IMR-90 (cell line): ENCODE data around the gene TXNDC15. TPM values are rescaled to one million over a fixed set of nuclear protein-coding genes. Genes with fewer than 3 reads are reported as not detected.

ENCODE experiments used
- ATAC-seq: fragments of 200-7000 bp; cut with Tn5 transposase; 2 replicates; pipeline ENCODE4 v1.9.1; 2020; ENCODE audit warnings: low read depth, mild to moderate bottlenecking, moderate library complexity
- BruUV-seq: library from RNA; stranded (reverse); fragments of 400-500 nt; replicated peaks from 2 replicates; lab custom pipeline; 2021; lab: Mats Ljungman, UMichigan
- CTCF ChIA-PET: fragments of 300-600 bp; formaldehyde crosslinking; extraction: SDS; loops from one replicate; lab custom pipeline; 2021; ENCODE audit warnings: antibody characterized with exemption; lab: Yijun Ruan, JAX
- POLR2A ChIA-PET: fragments of 300-600 bp; sonication (Branson Sonifier 250); formaldehyde crosslinking; loops from one replicate; lab custom pipeline; 2022; ENCODE audit warnings: antibody characterized with exemption; ENCODE audit not compliant: unreplicated experiment; lab: Charles Lee
- DNase-seq: peaks from one replicate; pipeline ENCODE4 v3.0.0; 2013
- H2AFZ ChIP-seq: replicated peaks from 2 replicates; pipeline ENCODE3; 2013; ENCODE audit warnings: low read length, mild to moderate bottlenecking; ENCODE audit not compliant: poor library complexity
- H2AK5ac ChIP-seq: 2 replicates; pipeline ENCODE4 v1.6.1; 2013; ENCODE audit warnings: low read depth, low read length, inconsistent platforms
- H2AK9ac ChIP-seq: replicated peaks from 2 replicates; pipeline ENCODE3; 2013; ENCODE audit warnings: mild to moderate bottlenecking, low read depth, low read length, moderate library complexity; ENCODE audit not compliant: poor library complexity
- H2BK120ac ChIP-seq: 2 replicates; pipeline ENCODE4 v1.6.1; 2013; ENCODE audit warnings: low read depth, low read length, inconsistent platforms
- H2BK15ac ChIP-seq: 3 replicates; pipeline ENCODE4 v1.6.1; 2013; ENCODE audit warnings: low read depth, low read length, inconsistent platforms
- H2BK20ac ChIP-seq: 2 replicates; pipeline ENCODE4 v1.6.1; 2013; ENCODE audit warnings: low read depth, mild to moderate bottlenecking, inconsistent platforms, low read length, moderate library complexity
- H2BK5ac ChIP-seq: 2 replicates; pipeline ENCODE4 v1.6.1; 2013; ENCODE audit warnings: mild to moderate bottlenecking, low read depth, low read length, inconsistent platforms; ENCODE audit not compliant: poor library complexity, severe bottlenecking
- H3K14ac ChIP-seq: replicated peaks from 2 replicates; pipeline ENCODE4 v1.6.1; 2013; ENCODE audit warnings: low read depth, low read length, inconsistent platforms
- H3K18ac ChIP-seq: 2 replicates; pipeline ENCODE4 v1.6.1; 2013; ENCODE audit warnings: low read depth, low read length, control low read depth
- H3K23ac ChIP-seq: 2 replicates; pipeline ENCODE4 v1.6.1; 2013; ENCODE audit warnings: low read depth, low read length, inconsistent platforms
- H3K27ac ChIP-seq: 2 replicates; pipeline ENCODE4 v1.5.1; 2013; ENCODE audit warnings: mild to moderate bottlenecking, control low read depth, low read length; ENCODE audit not compliant: insufficient read depth
- H3K27me3 ChIP-seq: 2 replicates; pipeline ENCODE4 v1.6.1; 2013; ENCODE audit warnings: low read length; ENCODE audit not compliant: control insufficient read depth, insufficient read depth
- H3K36me3 ChIP-seq: 2 replicates; pipeline ENCODE4 v1.6.1; 2013; ENCODE audit warnings: low read length, mixed read lengths; ENCODE audit not compliant: control insufficient read depth, insufficient read depth
- H3K4ac ChIP-seq: 2 replicates; pipeline ENCODE4 v1.6.1; 2013; ENCODE audit warnings: low read depth, low read length, inconsistent platforms
- H3K4me1 ChIP-seq: 2 replicates; pipeline ENCODE4 v1.6.1; 2013; ENCODE audit warnings: low read length, mixed read lengths; ENCODE audit not compliant: control insufficient read depth, insufficient read depth
- H3K4me2 ChIP-seq: 2 replicates; pipeline ENCODE4 v1.6.1; 2013; ENCODE audit warnings: low read depth, mild to moderate bottlenecking, control low read depth, low read length, moderate library complexity
- H3K4me3 ChIP-seq: 2 replicates; pipeline ENCODE4 v1.5.1; 2013; ENCODE audit warnings: low read depth, mild to moderate bottlenecking, control low read depth, low read length, moderate library complexity; ENCODE audit not compliant: insufficient read depth
- H3K56ac ChIP-seq: 2 replicates; pipeline ENCODE4 v1.6.1; 2013; ENCODE audit warnings: low read length, inconsistent platforms; ENCODE audit not compliant: insufficient read depth; ENCODE audit errors: extremely low read depth
- H3K79me1 ChIP-seq, 2 experiments: 2 replicates each; pipeline ENCODE4 v1.6.1; 2013; ENCODE audit warnings: low read length in 2 of 2, inconsistent platforms in 1 of 2, low read depth in 1 of 2
- H3K9ac ChIP-seq: 2 replicates; pipeline ENCODE4 v1.6.1; 2013; ENCODE audit warnings: low read depth, low read length, control low read depth
- H3K9me1 ChIP-seq: 2 replicates; pipeline ENCODE4 v1.6.1; 2013; ENCODE audit warnings: low read length, inconsistent platforms; ENCODE audit not compliant: insufficient read depth
- H3K9me3 ChIP-seq: 2 replicates; pipeline ENCODE4 v1.6.1; 2013; ENCODE audit warnings: low read length; ENCODE audit not compliant: control insufficient read depth, insufficient read depth
- H4K20me1 ChIP-seq: 2 replicates; pipeline ENCODE4 v1.6.1; 2013; ENCODE audit warnings: low read length, inconsistent platforms; ENCODE audit not compliant: insufficient read depth
- H4K5ac ChIP-seq: 2 replicates; pipeline ENCODE4 v1.6.1; 2013; ENCODE audit warnings: mild to moderate bottlenecking, low read depth, low read length, control low read depth
- H4K8ac ChIP-seq, 2 experiments: 2 replicates each; pipeline ENCODE4 v1.6.1; 2013; ENCODE audit warnings: low read depth in 2 of 2, low read length in 2 of 2, control low read depth in 1 of 2, inconsistent platforms in 1 of 2
- H4K91ac ChIP-seq: 2 replicates; pipeline ENCODE4 v1.6.1; 2013; ENCODE audit warnings: low read depth, low read length, inconsistent platforms; ENCODE audit not compliant: insufficient read depth
- CEBPB ChIP-seq: IDR thresholded peaks from 2 replicates; pipeline ENCODE4 v1.6.1; 2012; ENCODE audit warnings: low read depth, low read length, improper control_type of control experiment
- FOS ChIP-seq: fragments of 150-350 bp; IDR thresholded peaks from 2 replicates; pipeline ENCODE4 v1.6.1; 2016; ENCODE audit warnings: low read depth, low read length
- MAFK ChIP-seq: IDR thresholded peaks from 2 replicates; pipeline ENCODE4 v1.6.1; 2012; ENCODE audit warnings: low read depth, low read length, improper control_type of control experiment
- MAZ ChIP-seq: IDR thresholded peaks from 2 replicates; pipeline ENCODE4 v1.6.1; 2012; ENCODE audit warnings: low read depth, mild to moderate bottlenecking, low read length, improper control_type of control experiment, moderate library complexity, borderline replicate concordance
- MXI1 ChIP-seq: IDR thresholded peaks from 2 replicates; pipeline ENCODE4 v1.6.1; 2012; ENCODE audit warnings: low read depth, mild to moderate bottlenecking, low read length, moderate library complexity, borderline replicate concordance
- NFE2L2 ChIP-seq: fragments of 150-350 bp; IDR thresholded peaks from 2 replicates; pipeline ENCODE4 v1.6.1; 2016; ENCODE audit warnings: low read depth, mild to moderate bottlenecking, low read length
- POLR2A ChIP-seq: IDR thresholded peaks from 2 replicates; pipeline ENCODE4 v1.6.1; 2012; ENCODE audit warnings: mild to moderate bottlenecking, low read depth, low read length
- RFX5 ChIP-seq: IDR thresholded peaks from 2 replicates; pipeline ENCODE4 v1.8.0; 2012; ENCODE audit warnings: low read depth, mild to moderate bottlenecking, low read length, moderate library complexity
- SMC3 ChIP-seq: fragments of 150-350 bp; IDR thresholded peaks from 2 replicates; pipeline ENCODE4 v1.6.1; 2016; ENCODE audit warnings: low read depth, mild to moderate bottlenecking, antibody characterized with exemption, low read length, moderate library complexity
- WGBS, 2 experiments: methylation state at CpG; one replicate each; pipeline versions ENCODE4 v1.1.5 to v1.1.7; 2013; ENCODE audit warnings: missing lambda C conversion rate in 2 of 2; ENCODE audit not compliant: insufficient read length in 1 of 2; ENCODE audit errors: extremely low coverage in 2 of 2; 5-methylcytosine and 5-hydroxymethylcytosine counted together
- dilution Hi-C: fragments of 300-500 bp; cut with HindIII; formaldehyde crosslinking; loops from one replicate; pipeline ENCODE4 v1.14.3; 2018; ENCODE audit warnings: low sequenced_read_pairs; ENCODE audit not compliant: unreplicated experiment
- in situ Hi-C: fragments of 300-500 bp; cut with MboI; formaldehyde crosslinking; loops from 3 replicates; pipeline ENCODE4 v1.14.3; 2019; ENCODE audit warnings: low sequenced_read_pairs, inconsistent platforms, mixed read lengths
- intact Hi-C: fragments of 100-400 bp; cut with micrococcal nuclease; formaldehyde crosslinking; loops from 2 replicates; pipeline ENCODE4 v1.10.0; 2022
- polyA plus RNA-seq, 3 experiments: library from polyadenylated mRNA; depleted of rRNA; stranded (reverse); fragments of >200 nt; gene quantifications; 2 replicates each; pipeline ENCODE4 v1.2.3, GENCODE V29; 2012; ENCODE audit warnings: low replicate concordance in 1 of 3
- total RNA-seq: library from RNA; depleted of rRNA; stranded (reverse); fragments of >200 nt; gene quantifications from 2 replicates; pipeline ENCODE4 v1.2.3, GENCODE V29; 2012
- TF ChIP-seq, protein P1 (sequence below): conservative IDR thresholded peaks from 2 replicates; pipeline ENCODE4 v1.5.1; 2012; ENCODE audit warnings: mild to moderate bottlenecking, low read depth, low read length, improper control_type of control experiment
- TF ChIP-seq, protein P2 (sequence below): fragments of 150-350 bp; IDR thresholded peaks from 2 replicates; pipeline ENCODE4 v1.6.1; 2017; ENCODE audit warnings: mild to moderate bottlenecking, antibody characterized with exemption, low read length, low read depth
- TF ChIP-seq, protein P3 (sequence below): fragments of 150-350 bp; IDR thresholded peaks from 2 replicates; pipeline ENCODE4 v1.6.1; 2016; ENCODE audit warnings: low read depth, mild to moderate bottlenecking, low read length, moderate library complexity, borderline replicate concordance

Gene TXNDC15
- total and polyA plus RNA-seq, 2 of the 4 experiments (the other 2 are of a cell fraction) = 87.0 to 125 TPM

DNA sequence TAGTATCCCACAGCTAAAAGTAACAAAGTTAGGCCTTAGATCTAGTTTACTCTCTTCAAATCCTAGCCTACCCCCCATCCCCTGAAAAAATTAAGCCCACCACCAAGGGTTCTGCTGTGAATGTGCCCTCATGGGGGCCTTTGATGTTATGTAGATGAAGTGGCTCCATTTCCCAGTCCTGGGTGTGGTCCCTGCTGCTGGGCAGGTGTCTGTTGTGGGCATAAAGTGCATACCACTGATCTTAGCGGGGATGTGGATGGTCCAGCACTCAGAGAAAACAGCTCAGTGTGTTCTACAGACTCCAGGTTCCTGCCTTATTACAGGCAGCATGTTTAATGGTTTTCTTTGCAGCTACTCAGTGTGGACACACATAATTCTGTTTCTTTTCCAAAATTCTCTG lies 32.6 kb downstream of the TXNDC15 start:
- Histone ChIP-seq H3K27ac (no peak overlapping the region), H3K4me3 (no peak overlapping the region), H3K27me3 (no peaks in the 10 kb centered on the region), H4K20me1 (peaks cover 3% of the 10 kb centered on the region; the same call in 1 of the 2 replicates), H4K5ac (no peak overlapping the region), H3K9ac (no peak overlapping the region), H3K4ac (no peak overlapping the region), H2AK5ac (no peak overlapping the region), H4K91ac (no peak overlapping the region), H3K23ac (no peak overlapping the region), H3K4me2 (no peak overlapping the region), H3K4me1 (no peaks in the 10 kb centered on the region), H3K9me1 (no peaks in the 10 kb centered on the region), H3K56ac (no peak overlapping the region), H4K8ac (no peak overlapping the region), H3K14ac (no peak overlapping the region), H2BK5ac (no peak overlapping the region), H3K9me3 (no peaks in the 10 kb centered on the region), H2BK15ac (no peak overlapping the region), H3K79me1 (peaks cover 6 to 17% of the 10 kb centered on the region in 2 experiments), H2AK9ac (no peak overlapping the region), H2BK20ac (no peak overlapping the region), H3K36me3 (peaks cover 3% of the 10 kb centered on the region; the same call in 1 of the 2 replicates), H2BK120ac (no peak overlapping the region), H3K18ac (no peak overlapping the region), H2AFZ (no peak overlapping the region)
- TF ChIP-seq RFX5 (no peak), POLR2A (no peak), FOS (no peak), MXI1 (no peak), NFE2L2 (no peak), MAFK (no peak), MAZ (no peak), SMC3 (no peak), CEBPB (no peak)
- TF ChIP-seq, protein P1, sequence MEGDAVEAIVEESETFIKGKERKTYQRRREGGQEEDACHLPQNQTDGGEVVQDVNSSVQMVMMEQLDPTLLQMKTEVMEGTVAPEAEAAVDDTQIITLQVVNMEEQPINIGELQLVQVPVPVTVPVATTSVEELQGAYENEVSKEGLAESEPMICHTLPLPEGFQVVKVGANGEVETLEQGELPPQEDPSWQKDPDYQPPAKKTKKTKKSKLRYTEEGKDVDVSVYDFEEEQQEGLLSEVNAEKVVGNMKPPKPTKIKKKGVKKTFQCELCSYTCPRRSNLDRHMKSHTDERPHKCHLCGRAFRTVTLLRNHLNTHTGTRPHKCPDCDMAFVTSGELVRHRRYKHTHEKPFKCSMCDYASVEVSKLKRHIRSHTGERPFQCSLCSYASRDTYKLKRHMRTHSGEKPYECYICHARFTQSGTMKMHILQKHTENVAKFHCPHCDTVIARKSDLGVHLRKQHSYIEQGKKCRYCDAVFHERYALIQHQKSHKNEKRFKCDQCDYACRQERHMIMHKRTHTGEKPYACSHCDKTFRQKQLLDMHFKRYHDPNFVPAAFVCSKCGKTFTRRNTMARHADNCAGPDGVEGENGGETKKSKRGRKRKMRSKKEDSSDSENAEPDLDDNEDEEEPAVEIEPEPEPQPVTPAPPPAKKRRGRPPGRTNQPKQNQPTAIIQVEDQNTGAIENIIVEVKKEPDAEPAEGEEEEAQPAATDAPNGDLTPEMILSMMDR = no peak
- TF ChIP-seq, protein P2, sequence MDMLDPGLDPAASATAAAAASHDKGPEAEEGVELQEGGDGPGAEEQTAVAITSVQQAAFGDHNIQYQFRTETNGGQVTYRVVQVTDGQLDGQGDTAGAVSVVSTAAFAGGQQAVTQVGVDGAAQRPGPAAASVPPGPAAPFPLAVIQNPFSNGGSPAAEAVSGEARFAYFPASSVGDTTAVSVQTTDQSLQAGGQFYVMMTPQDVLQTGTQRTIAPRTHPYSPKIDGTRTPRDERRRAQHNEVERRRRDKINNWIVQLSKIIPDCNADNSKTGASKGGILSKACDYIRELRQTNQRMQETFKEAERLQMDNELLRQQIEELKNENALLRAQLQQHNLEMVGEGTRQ = no peak
- TF ChIP-seq, protein P3, sequence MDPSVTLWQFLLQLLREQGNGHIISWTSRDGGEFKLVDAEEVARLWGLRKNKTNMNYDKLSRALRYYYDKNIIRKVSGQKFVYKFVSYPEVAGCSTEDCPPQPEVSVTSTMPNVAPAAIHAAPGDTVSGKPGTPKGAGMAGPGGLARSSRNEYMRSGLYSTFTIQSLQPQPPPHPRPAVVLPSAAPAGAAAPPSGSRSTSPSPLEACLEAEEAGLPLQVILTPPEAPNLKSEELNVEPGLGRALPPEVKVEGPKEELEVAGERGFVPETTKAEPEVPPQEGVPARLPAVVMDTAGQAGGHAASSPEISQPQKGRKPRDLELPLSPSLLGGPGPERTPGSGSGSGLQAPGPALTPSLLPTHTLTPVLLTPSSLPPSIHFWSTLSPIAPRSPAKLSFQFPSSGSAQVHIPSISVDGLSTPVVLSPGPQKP = no peak
- dilution Hi-C loops = no loop called here
- ATAC-seq = no peak
- in situ Hi-C loops = no loop called here
- BruUV-seq = no TSS peak
- POLR2A ChIA-PET = no interaction called here
- intact Hi-C loops = loop anchor here (5.0 kb wide), 1 partner anchor 285 kb away; no protein-coding TSS in a partner anchor
- no peak for DNase-seq
- WGBS, 2 experiments = no CpG with 5 or more reads among the region's 1 CpG
- CTCF ChIA-PET = interaction anchor here (0.6 kb wide), 1 partner anchor 306 kb away, joined by 4 read pairs; no protein-coding TSS in a partner anchor
